Natural killer cell (primary cell): ENCODE results near the gene AP2A2. TPM values are rescaled to one million over a fixed set of nuclear protein-coding genes. Genes with fewer than 3 reads are reported as not detected.

Experiments used
- ATAC-seq, 3 donors: fragments of 150-1000 bp in 2 of 3; fragments of 200-7000 bp in 1 of 3; cut with Tn5 transposase; 1 replicate in 1 of 3; 2 replicates in 2 of 3; pipeline ENCODE4 v1.10.0; 2021; ENCODE audit warnings: mild to moderate bottlenecking in 2 of 3, moderate library complexity in 2 of 3
- DNase-seq, 2 donors: peaks; one replicate each; pipeline versions ENCODE4 v3.0.0 to v3.0.0-alpha.2; 2013 to 2021; ENCODE audit warnings: mixed read lengths in 1 of 2
- H3K27ac ChIP-seq: one replicate; pipeline ENCODE4 v1.5.1; 2013; ENCODE audit warnings: mild to moderate bottlenecking, low read length
- H3K27me3 ChIP-seq: one replicate; pipeline ENCODE4 v1.6.1; 2013; ENCODE audit warnings: low read length; ENCODE audit not compliant: control insufficient read depth, insufficient read depth
- H3K36me3 ChIP-seq: one replicate; pipeline ENCODE4 v1.6.1; 2013; ENCODE audit warnings: low read length; ENCODE audit not compliant: control insufficient read depth, insufficient read depth
- H3K4me1 ChIP-seq: one replicate; pipeline ENCODE4 v1.6.1; 2013; ENCODE audit warnings: low read length; ENCODE audit not compliant: control insufficient read depth, insufficient read depth
- H3K4me3 ChIP-seq: one replicate; pipeline ENCODE4 v1.5.1; 2013; ENCODE audit warnings: low read length
- H3K9me3 ChIP-seq: one replicate; pipeline ENCODE4 v1.6.1; 2013; ENCODE audit warnings: low read length; ENCODE audit not compliant: control insufficient read depth, insufficient read depth
- H3K27ac Mint-ChIP-seq, 2 donors: one replicate each; pipeline ENCODE4 v1.8.0; 2022; ENCODE audit warnings: mild to moderate bottlenecking in 2 of 2, mixed read lengths in 2 of 2, moderate library complexity in 1 of 2
- H3K27me3 Mint-ChIP-seq, 2 donors: one replicate each; pipeline ENCODE4 v1.8.0; 2022; ENCODE audit warnings: low read depth in 2 of 2, mixed read lengths in 2 of 2
- H3K36me3 Mint-ChIP-seq: one replicate; pipeline ENCODE4 v1.8.0; 2022; ENCODE audit warnings: mixed read lengths
- H3K4me1 Mint-ChIP-seq, 2 donors: one replicate each; pipeline ENCODE4 v1.8.0; 2022; ENCODE audit warnings: mixed read lengths in 2 of 2
- H3K4me3 Mint-ChIP-seq: one replicate; pipeline ENCODE4 v1.8.0; 2022; ENCODE audit warnings: mild to moderate bottlenecking, moderate library complexity, mixed read lengths
- H3K9me3 Mint-ChIP-seq, 2 donors: one replicate each; pipeline ENCODE4 v1.8.0; 2022; ENCODE audit warnings: mixed read lengths in 2 of 2
- WGBS: methylation state at CpG from one replicate; pipeline ENCODE4 v1.1.7; 2013; ENCODE audit warnings: missing lambda C conversion rate; ENCODE audit not compliant: insufficient coverage; 5-methylcytosine and 5-hydroxymethylcytosine counted together
- intact Hi-C: fragments of 100-400 bp; cut with micrococcal nuclease; formaldehyde crosslinking; loops from one replicate; pipeline ENCODE4 v1.14.2; 2022
- total RNA-seq, 4 donors: library from RNA; stranded (reverse); fragments of 120-200 nt in 1 of 4; gene quantifications; one replicate each; pipeline versions ENCODE4 v1.2.3 to v1.2.4, GENCODE V29; 2013 to 2022
- TF ChIP-seq, protein P1 (sequence below): fragments of 200-600 bp; IDR thresholded peaks from one replicate; pipeline ENCODE4 v1.8.0; 2022; ENCODE audit warnings: antibody characterized with exemption

The AP2A2 gene
- 100 to 1,000 TPM in 1 of 3 donors, 10 to 100 TPM in 2; 57.2 to 120 (median 82.9) TPM for total RNA-seq
- 27.6 TPM for total RNA-seq (2013)

DNA sequence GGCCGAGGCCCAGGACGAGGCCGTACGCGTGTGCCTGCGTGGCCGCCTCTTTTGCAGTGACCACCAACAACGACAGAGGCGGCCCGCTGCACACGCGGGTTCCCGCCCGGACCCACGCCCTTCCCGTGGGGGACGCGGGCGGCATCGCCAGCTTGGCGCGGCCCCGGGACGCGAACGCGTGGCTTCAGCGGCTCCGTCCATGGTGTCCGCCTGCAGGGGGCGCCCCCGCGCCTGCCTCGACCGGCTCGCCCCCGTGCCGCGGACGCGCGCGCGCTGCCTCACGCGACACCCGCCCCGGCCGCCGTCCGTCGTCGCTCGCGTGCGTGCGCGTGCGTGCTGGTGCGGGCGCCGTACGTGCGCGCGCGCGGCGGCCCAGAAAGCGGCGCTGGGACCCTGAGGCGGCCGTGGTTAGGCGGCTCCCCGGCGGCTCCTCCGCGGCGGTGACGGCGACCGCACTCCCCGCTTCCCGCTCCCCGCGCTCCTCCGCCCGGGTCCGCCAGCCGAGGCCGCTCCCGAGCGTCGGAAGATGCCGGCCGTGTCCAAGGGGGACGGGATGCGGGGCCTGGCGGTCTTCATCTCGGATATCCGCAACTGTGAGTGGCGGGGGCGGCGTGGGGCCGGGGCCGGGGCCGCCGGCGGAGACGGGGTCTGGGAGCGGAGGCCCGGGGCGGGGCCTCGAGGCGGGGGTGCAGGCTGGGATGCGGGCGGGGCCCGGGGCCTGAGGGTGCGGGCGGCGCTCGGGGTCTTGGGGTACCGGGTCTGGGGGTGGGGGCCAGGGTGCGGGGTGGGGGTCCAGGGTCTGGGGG, at the start of gene AP2A2:
AP2A2 (plus strand) TSS at position 375 of the 806 bp plus-strand sequence; CDS start at position 527, 152 bp downstream.
- Histone ChIP-seq H3K9me3 (no peaks in the 10 kb centered on the region), H3K4me3 (peak within 1 kb of the TSS; percentile 54), H3K27me3 (no peaks in the 10 kb centered on the region), H3K36me3 (no peaks in the 10 kb centered on the region), H3K27ac (peak within 1 kb of the TSS; percentile 61), H3K4me1 (peaks cover 30% of the 10 kb centered on the region)
- DNase-seq, result peak; percentile 95 to 97
- H3K9me3 Mint-ChIP-seq, result no peaks in the 10 kb centered on the region
- ATAC-seq, result peak; percentile 85 to 94 (median 87)
- no peaks in the 10 kb centered on the region for H3K36me3 Mint-ChIP-seq
- peaks cover 31 to 33% of the 10 kb centered on the region in 2 donors for H3K4me1 Mint-ChIP-seq
- no peaks in the 10 kb centered on the region for H3K27me3 Mint-ChIP-seq
- TF ChIP-seq, protein P1, sequence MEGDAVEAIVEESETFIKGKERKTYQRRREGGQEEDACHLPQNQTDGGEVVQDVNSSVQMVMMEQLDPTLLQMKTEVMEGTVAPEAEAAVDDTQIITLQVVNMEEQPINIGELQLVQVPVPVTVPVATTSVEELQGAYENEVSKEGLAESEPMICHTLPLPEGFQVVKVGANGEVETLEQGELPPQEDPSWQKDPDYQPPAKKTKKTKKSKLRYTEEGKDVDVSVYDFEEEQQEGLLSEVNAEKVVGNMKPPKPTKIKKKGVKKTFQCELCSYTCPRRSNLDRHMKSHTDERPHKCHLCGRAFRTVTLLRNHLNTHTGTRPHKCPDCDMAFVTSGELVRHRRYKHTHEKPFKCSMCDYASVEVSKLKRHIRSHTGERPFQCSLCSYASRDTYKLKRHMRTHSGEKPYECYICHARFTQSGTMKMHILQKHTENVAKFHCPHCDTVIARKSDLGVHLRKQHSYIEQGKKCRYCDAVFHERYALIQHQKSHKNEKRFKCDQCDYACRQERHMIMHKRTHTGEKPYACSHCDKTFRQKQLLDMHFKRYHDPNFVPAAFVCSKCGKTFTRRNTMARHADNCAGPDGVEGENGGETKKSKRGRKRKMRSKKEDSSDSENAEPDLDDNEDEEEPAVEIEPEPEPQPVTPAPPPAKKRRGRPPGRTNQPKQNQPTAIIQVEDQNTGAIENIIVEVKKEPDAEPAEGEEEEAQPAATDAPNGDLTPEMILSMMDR, result peak; percentile 72
- intact Hi-C loops, result no loop called here
- H3K4me3 Mint-ChIP-seq, result peak within 1 kb of the TSS; percentile 85
- 4% methylated on average over 115 of the region's 124 CpGs for WGBS
- H3K27ac Mint-ChIP-seq, result peak within 1 kb of the TSS; percentile 80 to 83

DNA sequence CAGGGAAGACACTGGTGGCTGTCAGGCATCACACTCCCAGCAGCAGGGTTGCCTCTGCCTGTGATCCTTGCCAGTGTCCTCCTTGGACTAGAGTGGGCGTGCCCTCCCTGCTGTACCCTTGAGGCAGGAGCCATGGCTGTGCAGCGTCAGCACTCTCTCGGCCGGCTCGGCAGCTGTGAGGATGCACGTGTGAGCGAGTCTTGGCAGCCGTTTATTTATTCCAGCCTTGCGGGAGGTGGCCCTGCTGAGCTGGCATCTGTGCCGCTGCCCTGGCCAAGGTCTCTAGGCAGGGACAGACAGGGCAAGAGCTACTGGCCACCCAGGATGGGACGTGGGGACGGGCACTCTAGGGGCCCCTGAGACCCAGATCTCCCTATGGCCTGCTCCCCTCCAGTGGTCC, 49.1 kb upstream of the AP2A2 start:
- Histone ChIP-seq H3K4me3 (no peak overlapping the region), H3K27me3 (no peaks in the 10 kb centered on the region), H3K27ac (no peak overlapping the region), H3K9me3 (no peaks in the 10 kb centered on the region), H3K4me1 (no peaks in the 10 kb centered on the region), H3K36me3 (peaks cover 7% of the 10 kb centered on the region)
- TF ChIP-seq, protein P1, result no peak
- 96% methylated on average over 12 of the region's 12 CpGs for WGBS
- intact Hi-C loops, result no loop called here
- Mint-ChIP-seq H3K4me3 (no peak overlapping the region), H3K4me1 (no peaks in the 10 kb centered on the region), H3K27ac (no peak overlapping the region), H3K9me3 (no peaks in the 10 kb centered on the region), H3K27me3 (no peaks in the 10 kb centered on the region), H3K36me3 (no peaks in the 10 kb centered on the region)
- ATAC-seq (no peak), DNase-seq (no peak)

DNA sequence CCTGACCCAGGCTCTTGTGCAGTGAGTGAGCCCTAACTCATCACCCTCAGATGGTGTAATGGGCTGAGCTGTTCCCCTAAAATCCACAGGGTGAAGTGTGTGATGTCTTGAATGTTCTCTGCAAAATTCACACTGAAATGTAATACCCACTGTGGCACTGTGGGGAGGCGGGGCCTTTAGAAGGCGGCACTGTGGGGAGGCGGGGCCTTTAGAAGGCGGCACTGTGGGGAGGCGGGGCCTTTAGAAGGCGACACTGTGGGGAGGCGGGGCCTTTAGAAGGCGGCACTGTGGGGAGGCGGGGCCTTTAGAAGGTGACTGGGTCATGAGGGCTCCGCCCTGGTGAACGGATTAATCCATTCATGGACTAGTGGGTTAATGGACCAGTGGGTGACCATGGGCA, 48.1 kb upstream of the AP2A2 start:
- Mint-ChIP-seq H3K9me3 (no peaks in the 10 kb centered on the region), H3K36me3 (no peaks in the 10 kb centered on the region), H3K27ac (no peak overlapping the region), H3K4me3 (no peak overlapping the region), H3K4me1 (no peaks in the 10 kb centered on the region), H3K27me3 (no peaks in the 10 kb centered on the region)
- no peak for ATAC-seq
- 96% methylated on average over 11 of the region's 11 CpGs for WGBS
- H3K27ac ChIP-seq, result no peak overlapping the region
- H3K27me3 ChIP-seq, result no peaks in the 10 kb centered on the region
- no peak overlapping the region for H3K4me3 ChIP-seq
- H3K36me3 ChIP-seq, result peaks cover 7% of the 10 kb centered on the region
- no peaks in the 10 kb centered on the region for H3K9me3 ChIP-seq
- DNase-seq, result no peak
- TF ChIP-seq, protein P1, result no peak
- intact Hi-C loops, result no loop called here
- H3K4me1 ChIP-seq, result no peaks in the 10 kb centered on the region
